HT-29 (cell line): Measurements from ENCODE around the gene GNL2. TPM values are rescaled to one million over a fixed set of nuclear protein-coding genes. Genes with fewer than 3 reads are reported as not detected.
A peak's percentile ranks its signal among the peaks of the same experiment; 100 is the strongest.

Source experiments
- DNase-seq: peaks from one replicate; pipeline ENCODE4 v3.0.0-alpha.2; 2015; ENCODE audit warnings: low spot score
- total RNA-seq: library from RNA; depleted of rRNA; stranded (reverse); fragments of >200 nt; shearing (Covaris generic); gene quantifications from 2 replicates; pipeline ENCODE4 v1.2.3, GENCODE V29; 2014; rRNA removed

Gene GNL2
- total RNA-seq, result 66.1 and 77.5 TPM in 2 replicates

DNA sequence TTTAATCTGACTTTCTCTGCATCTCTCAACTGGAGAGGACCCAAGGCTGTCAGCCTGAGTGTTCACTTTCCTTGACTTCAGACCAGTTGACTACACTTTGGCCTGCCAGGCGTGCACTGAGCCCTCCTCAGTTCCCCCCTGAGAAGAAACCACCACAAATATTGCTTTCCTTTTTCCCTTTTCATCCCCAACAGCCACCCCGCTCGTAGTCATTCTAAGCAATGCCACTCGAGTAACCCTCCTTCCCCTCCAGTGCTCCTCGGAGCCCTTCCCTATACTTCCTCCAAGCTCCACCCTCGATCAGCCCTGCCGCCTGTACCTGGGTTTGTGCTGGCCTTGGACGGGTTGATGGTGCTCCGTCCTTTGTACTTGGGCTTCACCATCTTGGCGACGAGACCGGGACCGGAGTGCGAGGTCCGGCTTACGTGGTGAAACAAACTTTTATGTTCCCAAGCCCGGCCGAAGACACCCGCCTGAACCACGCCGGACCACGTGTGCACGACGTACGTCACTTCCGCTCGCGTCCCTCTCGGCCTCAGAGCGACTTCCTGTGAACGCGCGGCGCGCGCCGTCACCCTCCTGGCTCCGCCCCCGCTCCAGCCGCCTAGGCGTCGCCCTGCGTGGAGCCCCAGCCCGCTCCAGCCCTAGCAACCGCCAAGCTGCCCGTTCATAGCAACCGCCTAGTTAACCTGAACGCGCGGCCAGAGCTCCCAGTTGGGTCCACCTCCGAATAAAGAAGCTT is at the start of gene GNL2:
TSS of gene GNL2 (minus strand) at position 498 of the 742 bp plus-strand sequence. CDS start at position 383, 115 bp downstream.
- DNase-seq, result peak; percentile 98

DNA sequence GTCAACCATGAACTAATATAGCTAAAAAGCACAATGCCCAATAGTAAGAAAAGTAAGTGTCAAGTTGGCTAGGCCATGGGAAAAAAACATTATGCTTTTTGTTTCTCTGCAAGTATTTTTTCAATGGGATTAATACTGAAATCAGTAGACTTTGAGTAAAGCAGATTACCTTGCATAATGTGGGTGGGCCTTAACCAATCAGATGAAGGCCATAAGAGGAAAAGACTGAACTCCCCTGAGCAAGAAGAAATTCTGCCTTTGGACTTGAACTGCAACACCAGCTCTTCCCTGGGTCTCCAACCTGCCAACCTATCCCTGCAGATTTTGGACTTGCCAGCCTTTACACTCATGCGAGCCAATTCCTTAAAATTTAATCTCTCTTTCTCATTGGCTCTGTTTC is 45.3 kb upstream of the GNL2 start:
- no peak for DNase-seq

DNA sequence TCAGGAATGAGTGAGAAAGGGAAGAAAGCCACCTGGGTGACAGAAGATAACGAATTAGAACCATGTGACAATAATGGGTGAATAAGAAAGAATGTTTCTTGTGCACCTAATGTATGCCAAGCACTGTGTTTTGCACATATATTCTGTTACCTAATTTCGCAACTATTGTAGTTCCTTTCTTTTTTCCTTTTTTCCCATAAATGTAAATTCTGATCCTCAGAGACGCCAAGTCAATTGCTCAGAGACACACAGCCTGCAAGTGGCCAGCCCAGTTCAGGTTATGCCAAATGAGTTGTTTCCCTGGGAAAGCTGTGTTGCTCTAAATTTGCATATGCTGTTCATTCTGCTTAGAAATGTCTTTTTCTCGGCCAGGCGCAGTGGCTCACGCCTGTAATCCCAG is 40.7 kb upstream of the GNL2 start:
- DNase-seq, result no peak

DNA sequence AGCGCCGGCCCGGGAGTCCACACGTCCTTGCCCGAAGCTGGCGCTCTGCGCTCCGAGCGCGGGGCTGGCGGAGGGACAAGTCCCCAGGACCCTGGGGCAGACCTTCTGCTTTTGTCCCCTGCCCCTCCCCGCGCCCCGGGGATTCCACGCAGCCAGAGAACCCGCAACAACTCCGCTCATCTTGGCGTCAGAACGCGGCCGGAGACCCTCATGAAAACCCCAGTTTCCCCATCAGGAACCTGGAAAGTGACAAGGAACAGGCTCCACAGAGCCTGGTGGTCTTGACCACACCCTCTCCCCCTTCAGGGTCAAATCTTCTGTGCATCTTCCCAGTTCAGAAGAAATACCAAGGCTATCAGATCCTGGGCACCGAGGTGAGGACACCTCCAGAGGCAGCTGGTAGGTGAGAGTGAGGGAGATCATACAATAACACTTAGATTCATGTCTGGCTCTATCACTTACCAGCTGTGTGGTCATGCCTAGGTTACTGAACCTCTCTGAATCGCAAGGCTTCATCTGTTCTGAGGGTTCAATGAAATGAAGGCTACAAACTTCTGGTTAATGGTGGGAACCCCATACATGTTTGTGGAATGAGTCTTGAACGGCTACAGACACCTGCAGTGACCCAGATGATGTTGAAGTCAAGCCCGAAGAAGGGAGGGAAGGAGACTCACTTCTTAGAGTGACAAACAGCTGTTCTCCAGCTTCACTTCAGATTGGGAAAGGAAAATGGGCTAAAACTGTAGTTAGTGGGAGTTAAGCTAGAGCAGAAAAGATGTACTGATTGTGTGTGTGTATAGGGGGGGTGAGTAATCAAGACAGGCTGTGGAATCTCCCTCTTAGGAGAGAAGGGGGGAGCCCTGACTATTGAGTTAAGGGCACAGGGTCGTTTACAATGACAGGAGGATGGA is 39.5 kb upstream of the GNL2 start:
- no peak for DNase-seq

DNA sequence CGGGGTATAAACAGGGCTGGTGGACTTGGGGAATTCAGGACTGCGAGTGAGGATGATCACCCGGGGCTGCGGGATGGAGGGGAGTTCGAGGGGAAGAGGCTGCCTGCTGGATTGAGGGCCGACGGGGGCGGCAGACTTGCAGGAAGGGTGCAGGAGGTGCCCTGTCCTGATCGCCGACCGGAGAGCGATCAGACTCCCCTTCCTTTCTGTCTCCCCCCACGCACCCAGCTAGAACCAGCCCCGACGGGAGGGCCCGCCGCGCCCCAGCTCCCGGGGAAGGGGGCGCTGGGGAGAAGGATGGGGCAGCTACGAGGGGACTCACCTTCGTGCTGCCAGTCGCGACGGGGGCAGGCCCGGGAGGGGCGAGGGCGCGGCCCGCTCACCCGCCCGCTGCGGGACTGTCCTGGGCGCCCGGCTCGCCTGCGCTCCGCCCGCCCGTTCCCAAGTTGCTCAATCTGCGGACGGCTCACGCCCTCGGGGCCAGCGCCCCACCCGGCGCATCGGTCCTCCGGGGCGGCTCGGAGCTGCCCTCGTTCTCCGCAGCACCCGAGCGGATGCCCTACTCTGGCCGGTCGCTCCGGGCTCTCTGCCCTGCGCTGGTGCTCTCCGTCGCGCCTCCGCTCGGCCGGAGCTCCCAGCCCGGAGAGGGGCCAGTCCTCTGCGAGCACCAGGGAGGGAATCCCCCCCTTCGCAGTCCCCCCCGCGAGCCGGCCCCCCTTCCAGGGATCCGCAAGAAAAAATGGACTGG is 38.7 kb upstream of the GNL2 start, which contains the start of gene RSPO1:
TSS of gene RSPO1 (minus strand) at position 649 of the 748 bp plus-strand sequence. CDS start 5,231 bp downstream, outside the sequence.
- no peak for DNase-seq

DNA sequence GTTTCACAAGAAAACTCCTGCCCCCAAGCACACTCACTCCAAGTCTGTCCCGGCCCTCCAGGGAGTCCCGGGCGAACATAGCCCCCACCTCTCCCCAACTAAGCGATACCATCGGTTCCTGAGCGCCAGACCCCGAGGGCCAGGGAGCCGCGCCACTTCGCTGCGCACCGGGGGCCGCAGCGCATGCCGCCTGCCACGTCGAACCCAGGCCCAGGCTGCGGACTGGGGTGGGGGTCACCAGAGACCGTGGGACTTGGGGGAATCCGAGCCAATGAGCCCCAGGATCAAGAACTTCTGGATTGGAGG is 38.2 kb upstream of the GNL2 start:
- DNase-seq, result no peak

DNA sequence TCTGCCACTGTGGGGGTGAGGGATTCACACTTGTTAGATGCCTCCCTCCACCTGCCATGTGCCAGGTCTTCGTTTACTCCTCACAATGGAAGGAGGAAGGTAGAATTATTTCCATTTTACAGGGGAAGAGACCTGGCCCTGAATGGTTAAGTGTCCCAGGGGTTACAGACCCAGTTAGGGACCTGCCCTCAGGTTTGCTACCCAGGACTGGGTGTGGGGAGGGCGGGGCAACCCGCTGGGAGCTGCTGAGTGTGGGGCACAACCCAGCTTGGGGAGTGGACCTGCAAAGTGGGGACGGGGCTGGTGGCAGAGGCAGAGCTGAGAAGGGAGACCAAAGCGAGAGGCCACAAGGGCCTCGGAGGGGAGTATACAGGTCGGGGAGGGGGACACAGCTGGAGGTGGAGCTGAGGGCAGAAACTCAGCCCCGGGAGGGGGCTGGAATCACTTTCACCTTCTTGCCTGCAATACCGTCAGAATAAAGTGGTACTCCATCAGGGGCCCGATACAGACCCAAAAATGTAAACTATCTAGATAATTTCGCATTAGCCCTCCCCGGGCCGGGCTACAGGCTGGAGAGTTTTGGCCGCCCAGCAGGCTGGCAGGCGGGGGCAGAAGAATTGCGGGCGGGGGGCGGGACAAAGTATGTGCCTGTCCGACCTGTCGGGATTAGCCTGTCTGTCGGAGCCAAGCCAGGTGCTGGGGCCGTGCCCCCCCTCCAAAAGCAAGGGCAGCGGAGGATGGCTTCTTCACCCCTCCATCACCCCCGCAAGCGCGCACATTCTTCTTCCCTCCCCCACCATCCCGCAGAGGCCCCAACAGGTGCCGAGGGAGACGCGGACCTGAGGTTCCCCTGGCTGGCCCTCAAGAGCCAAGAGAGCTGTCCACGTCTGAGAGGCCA is 37.6 kb upstream of the GNL2 start:
- no peak for DNase-seq

GRCh38 chr1:37631036-37631435 is 35.3 kb upstream of the GNL2 start:
- no peak for DNase-seq

GRCh38 chr1:37630426-37631028 is 34.8 kb upstream of the GNL2 start:
- DNase-seq, result no peak

DNA sequence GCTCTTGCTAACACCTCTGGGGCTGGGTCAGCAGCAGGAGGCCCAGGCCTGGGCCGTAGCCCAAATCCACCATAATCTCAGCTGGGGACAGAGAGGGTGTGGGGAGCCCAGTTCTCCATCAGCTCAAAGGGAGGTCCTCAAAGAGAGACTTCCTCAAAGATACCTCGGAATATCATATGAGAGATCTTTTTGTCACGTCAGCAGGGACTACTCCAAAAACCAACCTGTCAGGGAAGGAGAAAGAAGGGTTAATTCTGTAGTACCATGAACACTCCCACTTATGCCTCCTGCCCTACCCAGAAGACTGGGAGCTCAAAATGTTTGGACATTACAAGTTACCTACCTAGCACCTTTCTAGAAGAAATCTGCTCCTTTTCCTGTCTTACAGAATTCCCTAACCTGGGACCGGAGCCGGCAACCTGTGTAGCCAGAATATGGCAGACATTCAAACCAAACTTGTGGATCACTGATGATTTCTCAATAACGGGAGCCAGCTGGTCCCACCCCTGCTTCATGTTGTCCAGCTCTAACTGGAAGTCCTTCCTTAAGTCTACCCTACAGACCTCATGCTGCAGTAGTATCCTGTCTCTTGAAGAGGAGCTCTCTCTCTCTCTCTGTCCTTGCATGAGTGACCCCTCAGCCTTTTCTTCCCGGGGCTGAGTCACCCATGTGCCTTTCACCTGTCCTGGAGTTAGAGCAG is 34.1 kb upstream of the GNL2 start:
- DNase-seq, result no peak

- no peak for DNase-seq
Measured at GRCh38 chr1:37629008-37629407, 33.3 kb upstream of the GNL2 start.

DNA sequence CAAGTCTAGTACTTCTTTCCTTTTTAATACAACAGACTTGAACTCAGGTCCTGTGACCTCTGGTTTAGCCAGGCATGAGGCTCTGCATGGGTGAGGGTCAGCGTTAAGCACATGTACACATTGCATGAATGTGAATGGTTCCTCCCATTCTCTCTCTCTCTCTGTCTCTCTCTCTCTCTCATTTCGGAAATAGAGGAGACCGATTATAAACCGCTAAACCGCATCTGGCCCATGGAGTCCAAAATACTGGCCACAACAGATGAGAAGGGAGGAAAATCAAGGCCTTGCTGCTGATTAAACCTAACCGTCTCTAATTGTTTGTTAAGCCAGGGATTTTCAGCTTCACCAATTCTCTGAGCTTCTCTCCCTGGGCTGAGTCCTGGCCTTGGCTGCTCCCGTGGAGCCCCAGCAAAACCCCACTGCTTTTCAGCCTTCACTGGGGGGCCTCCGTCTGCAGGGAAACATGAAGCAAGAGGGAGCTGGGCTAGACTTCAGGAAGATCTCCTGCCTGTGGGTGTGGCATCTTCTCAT is 32.4 kb upstream of the GNL2 start:
- DNase-seq, result no peak

- no peak for DNase-seq
Measured at GRCh38 chr1:37622131-37622530, 26.4 kb upstream of the GNL2 start.

DNA sequence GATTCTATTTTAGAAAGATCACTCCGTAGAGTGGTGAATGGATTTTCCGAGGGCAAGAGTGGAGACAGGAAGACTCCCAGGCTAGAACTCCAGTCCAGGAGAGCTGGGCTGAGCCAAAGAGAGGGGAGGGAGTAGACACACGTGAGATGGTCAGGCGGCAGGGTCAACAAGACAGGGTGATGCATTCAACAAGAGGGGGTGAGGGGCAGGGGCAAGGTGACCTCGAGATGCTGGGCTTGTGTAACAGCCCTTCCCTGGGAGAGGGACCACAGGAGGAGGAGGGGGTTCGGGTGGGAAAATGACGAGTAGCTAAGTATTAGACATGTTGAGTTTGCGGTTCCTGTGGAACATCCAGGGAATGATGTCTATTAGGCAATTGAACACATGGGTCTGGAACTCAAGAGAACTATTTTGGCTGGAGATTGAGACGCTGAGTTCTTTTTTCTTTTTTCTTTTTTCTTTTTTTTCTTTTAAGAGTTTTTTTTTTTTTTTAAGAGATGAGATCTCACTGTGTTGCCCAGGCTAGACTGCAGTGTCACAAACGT is 25.7 kb upstream of the GNL2 start:
- DNase-seq, result no peak

- DNase-seq, result no peak
Measured at GRCh38 chr1:37620707-37621106, 25.0 kb upstream of the GNL2 start.

GRCh38 chr1:37616330-37616729 is 20.6 kb upstream of the GNL2 start:
- DNase-seq, result no peak

DNA sequence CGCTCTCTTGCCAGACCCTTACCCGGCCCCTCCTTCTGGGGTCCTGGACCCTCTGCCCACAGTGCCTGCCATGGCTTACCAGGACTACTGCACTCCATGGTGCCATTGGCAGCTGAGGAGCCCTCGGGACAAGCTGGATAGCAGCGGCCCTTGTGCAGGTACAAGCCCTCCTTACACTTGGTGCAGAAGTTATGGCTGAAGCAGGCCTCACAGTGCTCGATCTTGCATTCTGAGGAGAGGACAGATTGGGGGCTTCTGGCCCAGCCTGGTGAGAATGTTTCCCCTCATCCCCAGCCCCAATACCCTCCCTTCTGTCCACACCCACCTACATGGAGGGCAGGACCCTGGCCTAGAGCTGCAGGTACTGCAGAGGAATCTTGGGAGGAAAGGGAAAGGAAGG is 18.4 kb upstream of the GNL2 start:
- no peak for DNase-seq

DNA sequence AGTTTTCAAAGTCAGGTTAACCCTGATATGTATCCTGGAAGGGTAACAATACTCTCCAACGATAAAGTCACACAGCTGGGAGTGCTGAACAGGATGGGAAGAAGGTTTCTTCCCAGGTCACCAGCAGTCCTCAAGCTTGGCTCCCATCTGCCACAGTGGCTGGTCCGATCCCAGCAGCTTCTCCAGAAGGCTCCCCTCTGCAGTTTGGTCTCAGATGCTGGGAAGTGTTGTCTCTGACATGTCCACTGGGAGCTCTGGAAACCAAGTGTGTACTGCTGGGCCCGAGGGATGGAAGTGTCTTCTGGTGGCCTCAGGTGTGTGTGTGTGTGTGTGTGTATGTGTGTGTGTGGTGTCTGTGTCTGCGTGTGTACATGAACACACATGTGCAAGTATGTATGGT is 16.4 kb upstream of the GNL2 start:
- DNase-seq, result no peak

- no peak for DNase-seq
Measured at GRCh38 chr1:37609994-37610393, 14.3 kb upstream of the GNL2 start.
